Endothelial cell of umbilical vein (primary cell): ENCODE measurements around the gene INTU. TPM values are rescaled to one million over a fixed set of nuclear protein-coding genes. Genes with fewer than 3 reads are reported as not detected.
A peak's percentile ranks its signal among the peaks of the same experiment; 100 is the strongest.

Experiments
- BruUV-seq: library from RNA; stranded (reverse); fragments of 400-500 nt; replicated peaks from 2 replicates; lab custom pipeline; 2021; lab: Mats Ljungman, UMichigan
- CTCF ChIA-PET: fragments of 300-600, 350-600 bp; sonication (Branson Sonifier 250); formaldehyde crosslinking; loops from one replicate; lab custom pipeline; 2021; ENCODE audit warnings: antibody characterized with exemption, inconsistent platforms; lab: Charles Lee
- POLR2A ChIA-PET: fragments of 300-600, 350-600 bp; sonication (Branson Sonifier 250); formaldehyde crosslinking; loops from one replicate; lab custom pipeline; 2021; ENCODE audit warnings: antibody characterized with exemption, inconsistent platforms; lab: Charles Lee
- DNase-seq: peaks from one replicate; pipeline ENCODE4 v3.0.0-alpha.2; 2011; ENCODE audit warnings: low read depth, low spot score
- FAIRE-seq: peaks from 2 replicates; lab custom pipeline; 2011; peaks lifted over from hg19 to GRCh38; lab: Jason Lieb, UNC
- H2AFZ ChIP-seq: 2 replicates; pipeline ENCODE4 v1.6.0; 2012; ENCODE audit warnings: low read depth, low read length, control low read depth, inconsistent platforms
- H3K27ac ChIP-seq: 2 replicates; pipeline ENCODE4 v1.5.1; 2011; ENCODE audit warnings: low read depth, mild to moderate bottlenecking, control low read depth, low read length, moderate library complexity; ENCODE audit not compliant: insufficient read depth
- H3K27me3 ChIP-seq, 2 experiments: 2 replicates each; pipeline versions ENCODE4 v1.6.0 to v1.6.1; 2011; ENCODE audit warnings: low read length in 2 of 2, mixed read lengths in 1 of 2; ENCODE audit not compliant: control insufficient read depth in 2 of 2, insufficient read depth in 2 of 2
- H3K36me3 ChIP-seq, 2 experiments: 2 replicates in 1 of 2; 3 replicates in 1 of 2; pipeline ENCODE4 v1.5.1; 2011; ENCODE audit warnings: low read length in 2 of 2, mild to moderate bottlenecking in 1 of 2, moderate library complexity in 1 of 2; ENCODE audit not compliant: control insufficient read depth in 2 of 2, insufficient read depth in 2 of 2; ENCODE audit errors: extremely low read depth in 1 of 2
- H3K4me1 ChIP-seq: 3 replicates; pipeline ENCODE4 v1.5.1; 2011; ENCODE audit warnings: mild to moderate bottlenecking, low read length; ENCODE audit not compliant: control insufficient read depth, insufficient read depth; ENCODE audit errors: extremely low read depth
- H3K4me2 ChIP-seq: 2 replicates; pipeline ENCODE4 v1.6.1; 2011; ENCODE audit warnings: low read length, control low read depth, mixed read lengths; ENCODE audit not compliant: insufficient read depth
- H3K4me3 ChIP-seq, 3 experiments: fragments of 200-600 bp in 1 of 3; sonication (generic), shearing (Covaris generic) in 1 of 3; replicated peaks in 1 of 3; 2 replicates each; pipeline ENCODE4 v1.5.1; 2011 to 2016; ENCODE audit warnings: control low read depth in 3 of 3, low read length in 3 of 3, mild to moderate bottlenecking in 2 of 3, inconsistent platforms in 1 of 3, low read depth in 1 of 3, moderate library complexity in 1 of 3; ENCODE audit not compliant: insufficient read depth in 1 of 3
- H3K79me2 ChIP-seq: 2 replicates; pipeline ENCODE4 v1.6.0; 2012; ENCODE audit warnings: low read length, inconsistent platforms; ENCODE audit not compliant: control insufficient read depth, insufficient read depth
- H3K9ac ChIP-seq: replicated peaks from 2 replicates; pipeline ENCODE3; 2011; ENCODE audit warnings: low read length, control low read depth; ENCODE audit not compliant: insufficient read depth; ENCODE audit errors: extremely low read depth
- H3K9me1 ChIP-seq: replicated peaks from 3 replicates; pipeline ENCODE4 v1.6.0; 2011; ENCODE audit warnings: mild to moderate bottlenecking, low read length; ENCODE audit not compliant: control insufficient read depth, insufficient read depth; ENCODE audit errors: extremely low read depth
- H3K9me3 ChIP-seq: replicated peaks from 2 replicates; pipeline ENCODE4 v1.5.1; 2012; ENCODE audit warnings: low read length, inconsistent platforms; ENCODE audit not compliant: control insufficient read depth, insufficient read depth
- H4K20me1 ChIP-seq: replicated peaks from 2 replicates; pipeline ENCODE3; 2011; ENCODE audit warnings: mild to moderate bottlenecking, low read length; ENCODE audit not compliant: control insufficient read depth, insufficient read depth; ENCODE audit errors: extremely low read depth
- EZH2 ChIP-seq: IDR thresholded peaks from 2 replicates; pipeline ENCODE4 v1.6.1; 2012; ENCODE audit warnings: borderline replicate concordance, low read depth, mild to moderate bottlenecking, moderate library complexity, low read length, inconsistent platforms; ENCODE audit not compliant: severe bottlenecking
- FOS ChIP-seq: IDR thresholded peaks from 2 replicates; pipeline ENCODE4 v1.6.1; 2011; ENCODE audit warnings: mild to moderate bottlenecking, low read length, moderate library complexity, borderline replicate concordance; ENCODE audit not compliant: insufficient read depth
- GATA2 ChIP-seq: IDR thresholded peaks from 2 replicates; pipeline ENCODE4 v1.7.0; 2011; ENCODE audit warnings: low read depth, mild to moderate bottlenecking, moderate library complexity, mixed read lengths, low read length; ENCODE audit not compliant: insufficient read length, insufficient read depth
- JUN ChIP-seq: IDR thresholded peaks from 2 replicates; pipeline ENCODE4 v1.6.1; 2011; ENCODE audit warnings: borderline replicate concordance, low read depth; ENCODE audit not compliant: insufficient read length, insufficient read depth
- MYC ChIP-seq: IDR thresholded peaks from one replicate; pipeline ENCODE4 v1.6.1; 2011; ENCODE audit warnings: mild to moderate bottlenecking, low read depth, low read length
- POLR2A ChIP-seq: IDR thresholded peaks from 2 replicates; pipeline ENCODE4 v1.6.1; 2012; ENCODE audit warnings: low read depth, mild to moderate bottlenecking, control low read depth, low read length
- POLR2AphosphoS5 ChIP-seq: IDR thresholded peaks from 2 replicates; pipeline ENCODE4 v1.6.1; 2012; ENCODE audit warnings: low read depth, mild to moderate bottlenecking, control low read depth, low read length, moderate library complexity; ENCODE audit not compliant: insufficient read depth
- dilution Hi-C: fragments of 300-500 bp; cut with MboI; formaldehyde crosslinking; loops from one replicate; pipeline ENCODE4 v1.15.0; 2019; ENCODE audit warnings: low sequenced_read_pairs; ENCODE audit not compliant: extremely low pct_ligation_motif_present
- intact Hi-C: fragments of 100-400 bp; cut with micrococcal nuclease; formaldehyde crosslinking; loops from one replicate; pipeline ENCODE4 v1.10.0; 2022
- polyA plus RNA-seq, 4 experiments: library from polyadenylated mRNA; depleted of rRNA in 3 of 4; stranded (reverse) in 3 of 4; unstranded in 1 of 4; fragments of >200 nt; gene quantifications; 2 replicates each; pipeline versions ENCODE4 v1.2.1 to v1.2.3, GENCODE V29; 2011 to 2012; ENCODE audit warnings: missing spikeins in 1 of 4
- total RNA-seq: library from RNA; stranded (reverse); gene quantifications from 2 replicates; pipeline ENCODE4 v1.2.3, GENCODE V29; 2021
- TF ChIP-seq, protein P1 (sequence below), 2 donors: IDR thresholded peaks; 1 replicate in 1 of 2; 2 replicates in 1 of 2; pipeline ENCODE4 v1.5.1; 2011; ENCODE audit warnings: low read length in 2 of 2, mild to moderate bottlenecking in 2 of 2, moderate library complexity in 2 of 2, control low read depth in 1 of 2, inconsistent platforms in 1 of 2, low read depth in 1 of 2; ENCODE audit not compliant: insufficient read depth in 1 of 2; ENCODE audit errors: extremely low read depth in 1 of 2
- TF ChIP-seq, protein P2 (sequence below): IDR thresholded peaks from 2 replicates; pipeline ENCODE4 v1.6.1; 2011; ENCODE audit not compliant: insufficient read depth, insufficient read length

Gene INTU
- total and polyA plus RNA-seq, 2 donors (not counting 3 experiments of a cell fraction or from before 2014, with no cell fraction given) = 1.4 to 5.4 TPM

DNA sequence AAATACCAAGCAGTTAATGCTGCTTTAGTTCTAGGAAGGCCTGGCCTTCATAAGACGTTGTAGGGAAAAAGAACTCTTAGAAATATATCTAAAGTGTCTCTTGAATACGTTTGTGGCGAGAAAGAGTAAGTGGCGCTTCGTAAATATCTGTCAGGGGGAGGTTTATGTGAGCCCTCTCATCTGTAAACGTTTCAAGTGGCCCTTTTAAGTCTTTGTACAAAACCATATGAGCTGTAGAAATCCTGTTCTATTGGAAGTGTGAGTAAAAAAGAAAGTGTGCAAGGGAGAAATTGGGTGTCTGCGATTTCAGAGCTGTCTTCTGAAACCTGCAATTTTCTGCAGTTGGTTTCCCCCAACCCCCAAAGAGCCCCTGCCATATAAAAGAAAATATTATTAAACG, 8.6 kb upstream of the INTU start:
- DNase-seq = no peak
- peaks cover 0 to 19% of the 10 kb centered on the region in 2 experiments for H3K27me3 ChIP-seq
- no peak overlapping the region for H3K27ac ChIP-seq
- no TSS peak for BruUV-seq
- no peaks in the 10 kb centered on the region for H3K36me3 ChIP-seq
- ChIA-PET POLR2A (interaction anchor here (2.2 kb wide), 1 partner anchor 8 kb away, joined by 7 read pairs; the partner anchor contains the start of gene INTU), CTCF (interaction anchor here (0.9 to 2.7 kb wide), 6 partner anchors 8 to 158 kb away, joined by 3 to 35 read pairs (median 10); partner anchors contain the start of genes HSPA4L and INTU)
- no peak for TF ChIP-seq EZH2
- TF ChIP-seq, protein P1, sequence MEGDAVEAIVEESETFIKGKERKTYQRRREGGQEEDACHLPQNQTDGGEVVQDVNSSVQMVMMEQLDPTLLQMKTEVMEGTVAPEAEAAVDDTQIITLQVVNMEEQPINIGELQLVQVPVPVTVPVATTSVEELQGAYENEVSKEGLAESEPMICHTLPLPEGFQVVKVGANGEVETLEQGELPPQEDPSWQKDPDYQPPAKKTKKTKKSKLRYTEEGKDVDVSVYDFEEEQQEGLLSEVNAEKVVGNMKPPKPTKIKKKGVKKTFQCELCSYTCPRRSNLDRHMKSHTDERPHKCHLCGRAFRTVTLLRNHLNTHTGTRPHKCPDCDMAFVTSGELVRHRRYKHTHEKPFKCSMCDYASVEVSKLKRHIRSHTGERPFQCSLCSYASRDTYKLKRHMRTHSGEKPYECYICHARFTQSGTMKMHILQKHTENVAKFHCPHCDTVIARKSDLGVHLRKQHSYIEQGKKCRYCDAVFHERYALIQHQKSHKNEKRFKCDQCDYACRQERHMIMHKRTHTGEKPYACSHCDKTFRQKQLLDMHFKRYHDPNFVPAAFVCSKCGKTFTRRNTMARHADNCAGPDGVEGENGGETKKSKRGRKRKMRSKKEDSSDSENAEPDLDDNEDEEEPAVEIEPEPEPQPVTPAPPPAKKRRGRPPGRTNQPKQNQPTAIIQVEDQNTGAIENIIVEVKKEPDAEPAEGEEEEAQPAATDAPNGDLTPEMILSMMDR (IDR thresholded peaks at IDR 0.05; ENCODE audit: extremely low read depth in 1 of 2, insufficient read depth in 1 of 2, low read depth in 1 of 2, low read length in 2 of 2) = no peak
- TF ChIP-seq JUN = no peak
- TF ChIP-seq MYC = no peak
- no peak for TF ChIP-seq POLR2A
- no peak for TF ChIP-seq GATA2
- TF ChIP-seq, protein P2, sequence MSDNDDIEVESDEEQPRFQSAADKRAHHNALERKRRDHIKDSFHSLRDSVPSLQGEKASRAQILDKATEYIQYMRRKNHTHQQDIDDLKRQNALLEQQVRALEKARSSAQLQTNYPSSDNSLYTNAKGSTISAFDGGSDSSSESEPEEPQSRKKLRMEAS = no peak
- TF ChIP-seq POLR2AphosphoS5 = no peak
- no peak for TF ChIP-seq FOS
- no peaks in the 10 kb centered on the region for H4K20me1 ChIP-seq
- dilution Hi-C loops (no loop called here), intact Hi-C loops (no loop called here)
- no peaks in the 10 kb centered on the region for H3K79me2 ChIP-seq
- H3K4me3 ChIP-seq = peak overlapping the region in 1 of 3 experiments; percentile 78
- peaks cover 15% of the 10 kb centered on the region for H3K4me1 ChIP-seq
- no peak overlapping the region for H3K9ac ChIP-seq
- no peaks in the 10 kb centered on the region for H3K9me3 ChIP-seq
- no peaks in the 10 kb centered on the region for H3K9me1 ChIP-seq
- no peak for FAIRE-seq
- H3K4me2 ChIP-seq = peak overlapping the region; percentile 90
- peak overlapping the region; percentile 100 for H2AFZ ChIP-seq
